CD4-positive, alpha-beta T cell treated with Interleukin-4 for 1 hour (primary cell): ENCODE data around the gene MIPEP.

ENCODE experiments used
- DNase-seq, 2 donors: peaks; one replicate each; pipeline ENCODE4 v3.0.0-alpha.2; 2020 to 2022

The MIPEP gene

GRCh38 chr13:23804166-23804565, 85.0 kb downstream of the MIPEP start:
- DNase-seq = no peak

- no peak for DNase-seq
Measured at GRCh38 chr13:23801141-23801540, 88.1 kb downstream of the MIPEP start.

- peak in 1 of 2 donors; percentile 24 for DNase-seq
Measured at GRCh38 chr13:23799945-23800344, 89.3 kb downstream of the MIPEP start.

GRCh38 chr13:23797276-23797903, 91.8 kb downstream of the MIPEP start:
- DNase-seq = no peak

- no peak for DNase-seq
Measured at GRCh38 chr13:23796551-23796950, 92.6 kb downstream of the MIPEP start.

- no peak for DNase-seq
Measured at GRCh38 chr13:23794267-23795161, 94.7 kb downstream of the MIPEP start.

GRCh38 chr13:23793711-23794110, 95.5 kb downstream of the MIPEP start:
- no peak for DNase-seq

GRCh38 chr13:23792680-23793079, 96.5 kb downstream of the MIPEP start:
- no peak for DNase-seq

- DNase-seq = no peak
Measured at GRCh38 chr13:23790577-23791170, 98.5 kb downstream of the MIPEP start.

- no peak for DNase-seq
Measured at GRCh38 chr13:23789576-23790346, 99.4 kb downstream of the MIPEP start.

GRCh38 chr13:23788459-23788858, 100.7 kb downstream of the MIPEP start:
- no peak for DNase-seq

- DNase-seq = no peak
Measured at GRCh38 chr13:23787464-23787863, 101.7 kb downstream of the MIPEP start.

GRCh38 chr13:23786607-23787006, 102.6 kb downstream of the MIPEP start:
- DNase-seq = no peak

GRCh38 chr13:23778879-23779278, 110.3 kb downstream of the MIPEP start:
- no peak for DNase-seq

GRCh38 chr13:23778002-23778652, 111.1 kb downstream of the MIPEP start:
- DNase-seq = no peak

- no peak for DNase-seq
Measured at GRCh38 chr13:23777575-23777870, 111.7 kb downstream of the MIPEP start.

- no peak for DNase-seq
Measured at GRCh38 chr13:23776698-23777574, 112.3 kb downstream of the MIPEP start.

GRCh38 chr13:23772717-23773116, 116.5 kb downstream of the MIPEP start:
- no peak for DNase-seq

- no peak for DNase-seq
Measured at GRCh38 chr13:23771956-23772355, 117.2 kb downstream of the MIPEP start.

GRCh38 chr13:23771552-23771951, 117.6 kb downstream of the MIPEP start:
- no peak for DNase-seq

GRCh38 chr13:23770973-23771372, 118.2 kb downstream of the MIPEP start:
- DNase-seq = no peak

- DNase-seq = no peak
Measured at GRCh38 chr13:23770428-23770827, 118.8 kb downstream of the MIPEP start.
